ENCODE data around the gene PYGO2. TPM values are rescaled to one million over a fixed set of nuclear protein-coding genes. Genes with fewer than 3 reads are reported as not detected.

The PYGO2 gene
- total RNA-seq, 2 experiments from 2014 or later = 55.3 TPM

- no peaks in the 10 kb centered on the region for H3K9me3 Mint-ChIP-seq
- peaks cover 13% of the 10 kb centered on the region for H3K36me3 Mint-ChIP-seq
- POLR2A ChIA-PET = interaction anchor here (0.5 to 3.4 kb wide), 22 partner anchors 9 to 398 kb away, joined by 3 to 43 read pairs (median 3); partner anchors contain the start of genes ADAM15, CKS1B, FLAD1 and PMVK
- H3K27ac Mint-ChIP-seq = peak overlapping the region; percentile 88
- H3K4me3 Mint-ChIP-seq = peak overlapping the region; percentile 94
- ATAC-seq (ENCODE audit: low read depth) = no peak
- H3K4me1 Mint-ChIP-seq = peaks cover 31% of the 10 kb centered on the region
- no peaks in the 10 kb centered on the region for H3K27me3 Mint-ChIP-seq
- no peak for DNase-seq
These were observed 991 bp downstream of the PYGO2 start for GRCh38 chr1:154960446-154961136.

GRCh38 chr1:154959426-154959780 is 2.2 kb downstream of the PYGO2 start:
- peaks cover 13% of the 10 kb centered on the region for H3K36me3 Mint-ChIP-seq
- ATAC-seq (ENCODE audit: low read depth) (no peak), DNase-seq (no peak)
- POLR2A ChIA-PET = interaction anchor here (1.2 to 2.3 kb wide), 3 partner anchors 12 to 57 kb away, joined by 3 to 18 read pairs (median 6); partner anchors contain the start of gene SHC1
- peak overlapping the region; percentile 94 for H3K4me3 Mint-ChIP-seq
- no peaks in the 10 kb centered on the region for H3K27me3 Mint-ChIP-seq
- H3K9me3 Mint-ChIP-seq = no peaks in the 10 kb centered on the region
- no peak overlapping the region for H3K27ac Mint-ChIP-seq
- peaks cover 41% of the 10 kb centered on the region for H3K4me1 Mint-ChIP-seq

- H3K9me3 Mint-ChIP-seq = no peaks in the 10 kb centered on the region
- H3K4me3 Mint-ChIP-seq = peak overlapping the region; percentile 28
- POLR2A ChIA-PET = interaction anchor here (0.6 kb wide), 1 partner anchor 19 kb away, joined by 3 read pairs; no protein-coding TSS in a partner anchor
- peaks cover 45% of the 10 kb centered on the region for H3K4me1 Mint-ChIP-seq
- DNase-seq = no peak
- ATAC-seq (ENCODE audit: low read depth) = no peak
- H3K36me3 Mint-ChIP-seq = peaks cover 13% of the 10 kb centered on the region
- no peaks in the 10 kb centered on the region for H3K27me3 Mint-ChIP-seq
- H3K27ac Mint-ChIP-seq = peak overlapping the region; percentile 73
These were observed 2.7 kb downstream of the PYGO2 start for GRCh38 chr1:154958681-154959425.

GRCh38 chr1:154958036-154958435 is 3.5 kb downstream of the PYGO2 start:
- no peak for DNase-seq
- peaks cover 48% of the 10 kb centered on the region for H3K4me1 Mint-ChIP-seq
- H3K27me3 Mint-ChIP-seq = no peaks in the 10 kb centered on the region
- no peak overlapping the region for H3K4me3 Mint-ChIP-seq
- peaks cover 15% of the 10 kb centered on the region for H3K36me3 Mint-ChIP-seq
- no peaks in the 10 kb centered on the region for H3K9me3 Mint-ChIP-seq
- ATAC-seq (ENCODE audit: low read depth) = no peak
- POLR2A ChIA-PET = no interaction called here
- no peak overlapping the region for H3K27ac Mint-ChIP-seq

- H3K9me3 Mint-ChIP-seq = no peaks in the 10 kb centered on the region
- ATAC-seq (ENCODE audit: low read depth) = no peak
- POLR2A ChIA-PET = interaction anchor here (0.6 to 3.1 kb wide), 8 partner anchors 7 to 207 kb away, joined by 3 to 45 read pairs (median 13); partner anchors contain the start of genes CKS1B, FLAD1 and PMVK
- DNase-seq = no peak
- H3K27me3 Mint-ChIP-seq = no peaks in the 10 kb centered on the region
- H3K27ac Mint-ChIP-seq = peak overlapping the region; percentile 38
- H3K4me1 Mint-ChIP-seq = peaks cover 51% of the 10 kb centered on the region
- H3K4me3 Mint-ChIP-seq = peak overlapping the region; percentile 13
- peaks cover 21% of the 10 kb centered on the region for H3K36me3 Mint-ChIP-seq
These were observed 4.4 kb downstream of the PYGO2 start for GRCh38 chr1:154957091-154957657.

DNA sequence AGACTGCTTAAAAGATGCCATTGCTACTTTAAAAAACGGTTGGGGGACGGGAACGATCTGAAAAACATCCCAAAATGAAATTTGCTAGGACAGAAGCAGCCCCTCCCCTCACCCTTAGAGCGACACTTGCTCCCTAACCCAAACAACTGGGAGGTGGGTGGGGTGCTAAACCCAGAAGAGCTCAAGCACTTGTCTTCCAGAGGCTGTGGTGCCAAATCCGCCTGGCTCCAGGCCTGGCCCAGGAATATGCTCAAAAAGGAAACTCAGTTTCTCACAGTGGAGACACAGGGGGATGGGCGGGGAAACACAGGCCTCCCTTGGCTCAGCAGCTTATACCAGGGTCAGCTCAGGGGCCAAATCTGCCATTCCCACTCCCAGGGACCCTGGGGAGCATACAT is 5.0 kb downstream of the PYGO2 start:
- Mint-ChIP-seq H3K27ac (peak overlapping the region; percentile 99), H3K36me3 (peaks cover 24% of the 10 kb centered on the region), H3K27me3 (no peaks in the 10 kb centered on the region), H3K9me3 (no peaks in the 10 kb centered on the region), H3K4me1 (peaks cover 57% of the 10 kb centered on the region), H3K4me3 (peak overlapping the region; percentile 97)
- DNase-seq (no peak), ATAC-seq (ENCODE audit: low read depth) (no peak)
- POLR2A ChIA-PET = interaction anchor here (0.6 to 3.1 kb wide), 15 partner anchors 8 to 237 kb away, joined by 3 to 45 read pairs (median 7); partner anchors contain the start of genes ADAM15, CKS1B, FLAD1 and PMVK

DNA sequence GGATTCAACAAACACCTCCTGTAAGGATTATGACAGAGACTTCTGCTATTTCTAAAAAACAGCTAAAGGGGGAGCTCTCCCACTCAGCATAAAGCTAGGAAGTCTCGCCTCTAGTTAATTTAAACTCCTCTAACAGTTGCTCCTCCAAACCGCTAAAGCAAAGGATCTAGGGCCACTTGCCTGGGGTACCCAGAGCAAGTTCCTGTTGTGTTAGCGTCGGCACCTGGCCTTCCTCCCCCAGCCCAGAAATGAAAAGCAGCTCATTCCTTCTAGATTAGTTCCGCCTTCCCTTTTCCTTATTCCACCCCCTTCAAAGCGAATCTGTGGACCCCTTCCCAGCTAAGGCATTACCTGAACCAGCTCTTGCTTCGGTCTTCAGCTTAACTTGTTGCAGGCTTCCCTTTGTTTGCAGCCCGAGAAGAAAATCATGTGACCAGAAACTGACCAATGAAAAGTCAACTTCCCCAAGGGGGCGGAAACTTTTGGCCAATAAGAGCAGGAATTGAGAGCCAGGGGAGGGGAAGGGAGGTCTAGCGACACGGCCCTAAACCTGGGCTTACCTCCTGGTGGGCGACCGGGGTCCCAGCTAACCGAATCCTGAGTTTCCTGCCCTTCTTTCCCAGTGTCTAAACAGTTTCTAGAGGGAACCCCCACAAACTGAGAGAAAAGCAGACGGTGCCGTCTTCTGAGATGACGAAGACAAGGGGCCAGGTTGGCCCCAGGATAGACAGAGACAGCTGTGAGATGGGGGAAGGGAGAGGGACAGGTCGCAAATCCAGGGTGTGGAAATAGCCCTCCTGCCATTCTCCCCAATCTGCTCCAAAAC is 5.7 kb downstream of the PYGO2 start, which contains the start of gene PBXIP1:
Gene PBXIP1, minus strand, starts transcription at position 382 of the 826 bp plus-strand sequence. CDS start 2,378 bp downstream, outside the sequence.
- ATAC-seq (ENCODE audit: low read depth) = peak; percentile 48
- Mint-ChIP-seq H3K4me1 (peaks cover 60% of the 10 kb centered on the region), H3K9me3 (no peaks in the 10 kb centered on the region), H3K27me3 (no peaks in the 10 kb centered on the region), H3K27ac (peak within 1 kb of the TSS; percentile 99), H3K36me3 (peaks cover 22% of the 10 kb centered on the region), H3K4me3 (peak within 1 kb of the TSS; percentile 97)
- DNase-seq = peak; percentile 69
- POLR2A ChIA-PET = interaction anchor here (0.7 to 3.1 kb wide), 18 partner anchors 9 to 348 kb away, joined by 3 to 45 read pairs (median 8); partner anchors contain the start of genes ADAM15, ADAR, CKS1B and FLAD1

DNA sequence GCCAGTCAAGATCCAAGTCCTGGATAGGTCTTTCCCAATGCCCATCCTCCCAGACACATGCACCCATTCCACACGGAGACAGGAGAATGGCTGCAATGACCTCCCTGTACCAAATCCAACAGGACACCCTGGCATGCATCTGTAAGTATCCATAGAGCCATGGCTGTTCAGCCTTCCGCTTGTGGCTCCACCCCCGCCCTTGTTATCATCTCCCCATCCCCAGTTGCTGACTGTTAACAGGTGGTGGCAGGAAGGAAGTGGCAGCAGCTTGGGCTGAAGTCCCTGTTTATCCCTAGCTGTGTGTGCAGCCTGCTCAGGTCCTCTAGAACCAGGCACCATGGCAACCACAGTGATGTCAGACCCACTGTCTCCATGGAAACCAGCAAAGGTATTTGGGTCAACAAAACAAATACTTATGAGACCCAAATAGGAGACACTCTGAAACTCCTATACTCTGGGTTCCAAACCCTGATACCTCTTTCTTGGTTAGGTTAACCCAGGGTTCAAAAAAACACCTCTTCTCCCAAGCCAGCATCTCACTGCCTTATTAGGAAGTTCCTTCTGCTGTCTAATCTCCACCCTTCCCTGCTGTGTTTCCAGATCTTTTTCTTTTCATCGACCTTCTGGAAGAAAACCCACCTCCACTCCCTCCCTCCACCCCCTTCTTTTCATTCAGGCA is 6.4 kb downstream of the PYGO2 start:
- DNase-seq (peak; percentile 77), ATAC-seq (ENCODE audit: low read depth) (peak; percentile 89)
- Mint-ChIP-seq H3K27me3 (no peaks in the 10 kb centered on the region), H3K27ac (peak overlapping the region; percentile 99), H3K36me3 (peaks cover 22% of the 10 kb centered on the region), H3K9me3 (no peaks in the 10 kb centered on the region), H3K4me1 (peaks cover 62% of the 10 kb centered on the region), H3K4me3 (peak overlapping the region; percentile 97)
- POLR2A ChIA-PET = interaction anchor here (1.0 to 3.1 kb wide), 15 partner anchors 9 to 347 kb away, joined by 4 to 45 read pairs (median 9); partner anchors contain the start of genes ADAM15, ADAR, CKS1B and FLAD1

- H3K36me3 Mint-ChIP-seq = peaks cover 22% of the 10 kb centered on the region
- POLR2A ChIA-PET = interaction anchor here (1.0 to 3.1 kb wide), 13 partner anchors 8 to 346 kb away, joined by 3 to 45 read pairs (median 9); partner anchors contain the start of genes ADAM15, ADAR, CKS1B and FLAD1
- H3K4me1 Mint-ChIP-seq = peaks cover 62% of the 10 kb centered on the region
- H3K4me3 Mint-ChIP-seq = peak overlapping the region; percentile 97
- DNase-seq (no peak), ATAC-seq (ENCODE audit: low read depth) (no peak)
- no peaks in the 10 kb centered on the region for H3K27me3 Mint-ChIP-seq
- no peaks in the 10 kb centered on the region for H3K9me3 Mint-ChIP-seq
- peak overlapping the region; percentile 99 for H3K27ac Mint-ChIP-seq
These were observed 7.0 kb downstream of the PYGO2 start for GRCh38 chr1:154954541-154954940.

- POLR2A ChIA-PET = interaction anchor here (1.0 to 6.6 kb wide), 2 partner anchors 16 to 41 kb away, joined by 3 to 38 read pairs; partner anchors contain the start of gene PMVK
- Mint-ChIP-seq H3K27ac (peak overlapping the region; percentile 99), H3K36me3 (peaks cover 26% of the 10 kb centered on the region), H3K4me3 (peak overlapping the region; percentile 97), H3K27me3 (no peaks in the 10 kb centered on the region), H3K9me3 (no peaks in the 10 kb centered on the region), H3K4me1 (peaks cover 62% of the 10 kb centered on the region)
- DNase-seq (no peak), ATAC-seq (ENCODE audit: low read depth) (no peak)
These were observed 8.0 kb downstream of the PYGO2 start for GRCh38 chr1:154953611-154954038.

DNA sequence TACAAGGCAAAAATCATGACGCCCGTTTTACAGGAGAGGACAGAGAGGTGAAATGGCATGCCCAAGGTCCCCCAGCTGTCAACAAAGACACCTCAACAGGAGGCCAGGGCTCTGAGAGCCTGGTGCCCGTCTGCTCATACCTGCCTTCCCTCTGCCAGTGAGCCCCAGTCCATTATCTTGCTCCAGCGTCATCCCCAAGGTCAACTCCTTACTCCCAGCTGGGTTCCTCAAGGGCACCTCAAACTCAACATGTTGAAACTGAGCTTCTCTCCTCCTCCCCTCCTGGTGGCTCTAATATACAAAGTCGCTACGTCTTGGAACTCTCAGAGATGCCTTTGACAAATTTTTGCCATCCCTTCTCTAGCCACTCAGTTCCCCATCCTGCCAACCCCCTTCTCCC is 8.9 kb downstream of the PYGO2 start:
- no peaks in the 10 kb centered on the region for H3K27me3 Mint-ChIP-seq
- H3K4me1 Mint-ChIP-seq = peaks cover 63% of the 10 kb centered on the region
- no peaks in the 10 kb centered on the region for H3K9me3 Mint-ChIP-seq
- H3K4me3 Mint-ChIP-seq = peak overlapping the region; percentile 97
- DNase-seq = no peak
- peaks cover 26% of the 10 kb centered on the region for H3K36me3 Mint-ChIP-seq
- H3K27ac Mint-ChIP-seq = peak overlapping the region; percentile 99
- POLR2A ChIA-PET = interaction anchor here (1.5 to 6.6 kb wide), 5 partner anchors 9 to 98 kb away, joined by 5 to 38 read pairs (median 12); partner anchors contain the start of genes ADAM15, CKS1B, FLAD1 and PMVK
- no peak for ATAC-seq (ENCODE audit: low read depth)

All from activated naive CD8-positive, alpha-beta T cell treated with anti-CD3 and anti-CD28 coated beads, Interleukin-2, amount 10 ng/mL, durations not matched to agents 7 days and 5 days (primary cell).